IgD-negative memory B cell (primary cell): ENCODE results near the gene NCLN. TPM values are rescaled to one million over a fixed set of nuclear protein-coding genes. Genes with fewer than 3 reads are reported as not detected.
A peak's percentile ranks its signal among the peaks of the same experiment; 100 is the strongest.
"Not testable (repeated sequence)": the region's sequence is repeated elsewhere in the genome, so short reads cannot be mapped to it uniquely, and the experiment has no call there.

Source experiments
- H3K27ac Mint-ChIP-seq, 3 donors: one replicate each; pipeline ENCODE4 v1.8.0; 2020 to 2022; ENCODE audit warnings: mild to moderate bottlenecking in 3 of 3, mixed read lengths in 3 of 3, moderate library complexity in 1 of 3
- H3K27me3 Mint-ChIP-seq: one replicate; pipeline ENCODE4 v1.8.0; 2021; ENCODE audit warnings: mixed read lengths
- H3K36me3 Mint-ChIP-seq: one replicate; pipeline ENCODE4 v1.8.0; 2020; ENCODE audit warnings: mild to moderate bottlenecking, mixed read lengths
- H3K4me1 Mint-ChIP-seq, 3 donors: one replicate each; pipeline ENCODE4 v1.8.0; 2020 to 2022; ENCODE audit warnings: mixed read lengths in 3 of 3, mild to moderate bottlenecking in 1 of 3
- H3K4me3 Mint-ChIP-seq, 4 donors: one replicate each; pipeline ENCODE4 v1.8.0; 2020 to 2022; ENCODE audit warnings: mild to moderate bottlenecking in 4 of 4, mixed read lengths in 4 of 4, moderate library complexity in 3 of 4
- H3K9me3 Mint-ChIP-seq, 3 donors: one replicate each; pipeline ENCODE4 v1.8.0; 2020 to 2021; ENCODE audit warnings: mixed read lengths in 3 of 3, mild to moderate bottlenecking in 1 of 3
- polyA plus RNA-seq: library from polyadenylated mRNA; unstranded; fragments of 300-500 nt; fragmentation: Illumina TruSeq; gene quantifications from one replicate; pipeline ENCODE4 v1.2.3, GENCODE V29; 2021

The NCLN gene
- polyA plus RNA-seq, 1 donor from 2014 or later, result 29.9 TPM

GRCh38 chr19:3150739-3151329 is 34.9 kb upstream of the NCLN start:
- H3K36me3 Mint-ChIP-seq, result no peaks in the 10 kb centered on the region
- no peak overlapping the region for H3K27ac Mint-ChIP-seq
- peaks cover 3% of the 10 kb centered on the region for H3K27me3 Mint-ChIP-seq
- no peak overlapping the region for H3K4me3 Mint-ChIP-seq
- H3K4me1 Mint-ChIP-seq, result peaks cover 0 to 9% (median 8%) of the 10 kb centered on the region in 3 donors
- H3K9me3 Mint-ChIP-seq, result peaks cover 0 to 2% (median 0%) of the 10 kb centered on the region in 3 donors

DNA sequence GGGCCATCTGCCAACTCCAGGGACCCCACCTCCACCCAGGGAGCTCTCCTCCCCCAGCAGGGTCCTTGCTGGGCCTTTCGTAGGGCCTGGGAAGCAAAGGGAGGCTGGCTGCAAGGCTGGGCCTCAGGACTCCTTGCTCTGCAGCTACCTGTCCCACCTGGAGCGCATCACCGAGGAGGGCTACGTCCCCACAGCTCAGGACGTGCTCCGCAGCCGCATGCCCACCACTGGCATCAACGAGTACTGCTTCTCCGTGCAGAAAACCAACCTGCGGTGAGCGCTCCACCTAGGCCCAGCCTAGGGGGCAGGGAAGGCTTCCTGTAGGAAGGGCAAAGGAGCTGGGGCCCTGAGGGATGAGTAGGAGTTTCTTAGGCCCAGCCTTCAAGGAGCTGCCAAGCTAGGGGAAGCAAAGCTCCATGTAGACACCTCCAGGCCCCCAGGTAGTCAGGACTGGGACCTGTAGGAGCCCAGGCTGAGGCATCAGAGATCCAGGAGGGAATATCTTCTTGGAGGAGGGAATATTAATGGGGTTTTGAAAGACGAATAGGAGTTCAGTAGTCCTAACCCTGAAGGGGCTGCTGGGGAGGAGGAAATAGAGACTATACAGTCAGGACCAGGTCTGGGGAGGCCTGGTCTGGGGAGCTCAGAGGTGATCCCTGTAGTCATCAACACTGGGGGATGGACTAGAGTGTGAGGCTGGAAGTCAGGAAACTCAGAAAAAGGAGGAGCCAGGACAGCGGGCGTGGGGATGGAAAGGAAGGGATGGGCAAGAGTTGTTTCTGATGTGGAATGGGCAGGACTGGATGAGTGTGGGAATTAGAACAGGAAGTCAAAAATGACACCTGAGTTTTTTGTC is 33.9 kb upstream of the NCLN start:
- peaks cover 0 to 8% (median 6%) of the 10 kb centered on the region in 3 donors for H3K4me1 Mint-ChIP-seq
- no peaks in the 10 kb centered on the region for H3K36me3 Mint-ChIP-seq
- no peak overlapping the region for H3K27ac Mint-ChIP-seq

GRCh38 chr19:3152419-3152780 is 33.3 kb upstream of the NCLN start:
- Mint-ChIP-seq H3K36me3 (no peaks in the 10 kb centered on the region), H3K27ac (no peak overlapping the region), H3K4me3 (no peak overlapping the region), H3K9me3 (peaks cover 0 to 2% (median 0%) of the 10 kb centered on the region in 3 donors), H3K27me3 (no peaks in the 10 kb centered on the region), H3K4me1 (peaks cover 0 to 8% (median 6%) of the 10 kb centered on the region in 3 donors)

More for the DNA sequence above, 33.9 kb upstream of the NCLN start:
- H3K9me3 Mint-ChIP-seq, result peaks cover 0 to 3% (median 0%) of the 10 kb centered on the region in 3 donors
- no peaks in the 10 kb centered on the region for H3K27me3 Mint-ChIP-seq
- no peak overlapping the region for H3K4me3 Mint-ChIP-seq

DNA sequence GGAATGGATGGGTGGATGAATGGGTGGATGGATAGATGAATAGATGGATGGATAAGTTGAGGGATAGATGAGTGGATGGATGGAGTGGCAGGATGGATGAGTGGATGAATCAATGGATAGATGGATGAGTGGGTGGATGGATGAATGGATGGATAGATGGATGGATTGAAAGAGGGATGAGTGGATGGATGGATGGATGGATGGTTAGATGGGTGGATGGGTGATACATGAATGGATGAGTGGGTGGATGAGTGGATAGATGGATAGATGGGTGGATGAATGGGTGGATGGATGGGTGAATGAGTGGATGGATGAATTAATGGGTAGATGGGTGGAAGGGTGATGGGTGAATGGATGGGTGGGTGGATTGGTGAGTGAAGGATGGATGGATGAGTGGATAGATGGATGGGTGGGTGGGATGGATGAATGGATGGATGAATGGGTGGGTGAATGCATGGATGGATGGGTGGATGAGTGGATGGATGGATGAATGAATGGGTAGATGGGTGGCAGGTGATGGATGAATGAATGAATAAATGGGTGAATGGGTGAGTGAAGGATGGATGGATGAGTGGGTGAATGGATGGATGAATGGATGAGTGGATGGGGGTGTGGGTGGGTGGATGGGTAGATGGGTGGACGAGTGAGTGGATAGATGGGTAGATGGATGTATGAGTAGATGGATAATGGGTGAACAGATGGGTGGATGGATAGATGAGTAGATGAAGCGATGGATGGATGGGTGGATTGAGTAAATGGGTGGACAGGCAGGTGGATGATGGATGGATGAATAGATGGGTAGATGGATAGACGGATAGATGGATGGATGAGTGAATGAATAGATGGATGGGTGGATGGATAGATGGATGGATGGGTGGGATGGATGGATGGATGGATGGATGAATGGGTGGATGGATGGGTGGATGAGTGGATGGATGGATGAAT is 32.2 kb upstream of the NCLN start:
- no peak overlapping the region for H3K27ac Mint-ChIP-seq
- H3K4me1 Mint-ChIP-seq, result peaks cover 0 to 8% (median 6%) of the 10 kb centered on the region in 3 donors
- no peaks in the 10 kb centered on the region for H3K27me3 Mint-ChIP-seq
- no peak overlapping the region for H3K4me3 Mint-ChIP-seq
- H3K9me3 Mint-ChIP-seq, result peaks cover 0 to 2% (median 0%) of the 10 kb centered on the region in 3 donors
- no peaks in the 10 kb centered on the region for H3K36me3 Mint-ChIP-seq

GRCh38 chr19:3154447-3154846 is 31.3 kb upstream of the NCLN start:
- H3K27ac Mint-ChIP-seq, result peak overlapping the region in 1 of 3 donors; percentile 19

DNA sequence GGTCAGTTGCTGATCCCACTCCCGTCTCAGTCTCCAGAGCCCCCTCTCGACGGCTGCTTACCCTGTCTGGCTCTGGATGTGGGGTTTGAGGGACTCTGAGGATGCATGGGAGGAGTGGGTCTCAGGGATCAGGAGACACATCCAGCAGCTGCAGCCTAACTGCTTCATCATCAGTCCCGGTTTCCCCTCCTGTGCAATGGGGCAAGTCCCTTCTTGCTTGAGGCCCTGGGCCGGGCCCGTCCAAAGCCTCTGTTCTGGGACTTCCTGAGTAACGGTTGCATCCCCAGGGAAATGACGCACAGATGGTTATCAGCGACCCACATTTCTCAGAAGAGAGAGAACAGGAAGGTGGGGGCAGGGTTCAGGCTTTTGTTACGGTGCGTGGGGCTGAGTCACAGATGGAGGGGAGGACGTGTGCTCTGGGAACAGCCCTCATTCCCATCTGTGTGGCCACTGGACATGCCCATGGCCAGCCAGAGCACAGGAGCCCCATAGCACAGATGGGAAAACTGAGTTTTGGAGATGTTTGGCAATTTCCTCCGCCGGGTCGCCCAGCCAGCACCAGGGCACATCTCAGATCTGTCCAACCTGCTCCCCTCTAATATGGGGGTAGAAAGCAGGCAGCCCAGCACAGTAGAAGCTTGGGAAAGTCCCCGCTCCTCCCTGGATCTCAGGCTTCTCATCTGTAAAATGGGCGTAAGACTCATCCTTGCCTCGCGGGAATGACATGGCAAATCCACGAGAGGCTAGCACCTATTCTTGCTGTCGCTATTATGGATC is 30.6 kb upstream of the NCLN start:
- peaks cover 0 to 8% (median 5%) of the 10 kb centered on the region in 3 donors for H3K4me1 Mint-ChIP-seq
- H3K27ac Mint-ChIP-seq, result peak overlapping the region in 2 of 3 donors; percentile 19 to 59
- H3K27me3 Mint-ChIP-seq, result no peaks in the 10 kb centered on the region
- H3K9me3 Mint-ChIP-seq, result peaks cover 0 to 2% (median under 1%) of the 10 kb centered on the region in 3 donors
- H3K4me3 Mint-ChIP-seq, result peak overlapping the region in 3 of 4 donors; percentile 41 to 81 (median 46)
- no peaks in the 10 kb centered on the region for H3K36me3 Mint-ChIP-seq

More at GRCh38 chr19:3154447-3154846, 31.3 kb upstream of the NCLN start:
- H3K27me3 Mint-ChIP-seq, H3K4me3 Mint-ChIP-seq, H3K36me3 Mint-ChIP-seq, H3K9me3 Mint-ChIP-seq, H3K4me1 Mint-ChIP-seq: not testable (repeated sequence)

- Mint-ChIP-seq H3K27me3 (no peaks in the 10 kb centered on the region), H3K4me3 (no peak overlapping the region), H3K9me3 (peaks cover 0 to 3% (median 2%) of the 10 kb centered on the region in 3 donors), H3K27ac (peak overlapping the region in 1 of 3 donors; percentile 62), H3K36me3 (no peaks in the 10 kb centered on the region), H3K4me1 (peaks cover 0 to 8% (median 5%) of the 10 kb centered on the region in 3 donors)
Observed at GRCh38 chr19:3157096-3157845, 28.5 kb upstream of the NCLN start.

- Mint-ChIP-seq H3K27ac (no peak overlapping the region), H3K27me3 (peaks cover 2% of the 10 kb centered on the region), H3K9me3 (peaks cover 0 to 3% (median 2%) of the 10 kb centered on the region in 3 donors), H3K36me3 (no peaks in the 10 kb centered on the region), H3K4me3 (no peak overlapping the region), H3K4me1 (peaks cover 6 to 15% (median 9%) of the 10 kb centered on the region in 3 donors)
Observed at GRCh38 chr19:3159565-3159964, 26.2 kb upstream of the NCLN start.

- H3K4me1 Mint-ChIP-seq, result peaks cover 5 to 10% (median 7%) of the 10 kb centered on the region in 3 donors
- H3K9me3 Mint-ChIP-seq, result peaks cover 0 to 3% (median 2%) of the 10 kb centered on the region in 3 donors
- no peaks in the 10 kb centered on the region for H3K36me3 Mint-ChIP-seq
- H3K4me3 Mint-ChIP-seq, result no peak overlapping the region
- peaks cover 2% of the 10 kb centered on the region for H3K27me3 Mint-ChIP-seq
- H3K27ac Mint-ChIP-seq, result no peak overlapping the region
Observed at GRCh38 chr19:3160219-3160618, 25.5 kb upstream of the NCLN start.

DNA sequence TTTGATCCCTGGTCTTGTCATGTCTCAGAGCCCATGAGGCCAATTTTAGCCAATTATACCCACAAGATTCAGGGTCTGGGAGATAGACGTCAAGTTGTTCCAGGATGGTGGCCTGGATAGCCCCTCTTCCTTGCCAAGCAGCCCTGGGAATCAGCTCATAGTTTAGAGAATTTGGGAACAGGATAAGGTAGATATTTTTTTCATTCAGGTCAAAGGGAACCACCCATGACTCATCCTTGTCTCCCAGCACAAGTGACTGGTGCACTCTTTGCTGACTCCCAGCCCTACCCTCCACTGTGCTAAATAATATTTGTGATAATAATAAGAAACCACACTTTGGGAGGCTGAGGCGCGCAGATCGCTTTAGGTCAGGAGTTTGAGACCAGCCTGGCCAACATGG is 24.3 kb upstream of the NCLN start:
- Mint-ChIP-seq H3K36me3 (no peaks in the 10 kb centered on the region), H3K9me3 (peaks cover 0 to 3% (median 0%) of the 10 kb centered on the region in 3 donors), H3K4me1 (peaks cover 9 to 12% (median 12%) of the 10 kb centered on the region in 3 donors), H3K4me3 (no peak overlapping the region), H3K27ac (no peak overlapping the region), H3K27me3 (peaks cover 2% of the 10 kb centered on the region)

- Mint-ChIP-seq H3K4me1 (peaks cover 9 to 12% (median 12%) of the 10 kb centered on the region in 3 donors), H3K27ac (no peak overlapping the region), H3K9me3 (peaks cover 0 to 3% (median 0%) of the 10 kb centered on the region in 3 donors), H3K36me3 (no peaks in the 10 kb centered on the region), H3K27me3 (peaks cover 2% of the 10 kb centered on the region), H3K4me3 (peak overlapping the region in 1 of 4 donors; percentile 12)
Observed at GRCh38 chr19:3162418-3163229, 23.1 kb upstream of the NCLN start.

DNA sequence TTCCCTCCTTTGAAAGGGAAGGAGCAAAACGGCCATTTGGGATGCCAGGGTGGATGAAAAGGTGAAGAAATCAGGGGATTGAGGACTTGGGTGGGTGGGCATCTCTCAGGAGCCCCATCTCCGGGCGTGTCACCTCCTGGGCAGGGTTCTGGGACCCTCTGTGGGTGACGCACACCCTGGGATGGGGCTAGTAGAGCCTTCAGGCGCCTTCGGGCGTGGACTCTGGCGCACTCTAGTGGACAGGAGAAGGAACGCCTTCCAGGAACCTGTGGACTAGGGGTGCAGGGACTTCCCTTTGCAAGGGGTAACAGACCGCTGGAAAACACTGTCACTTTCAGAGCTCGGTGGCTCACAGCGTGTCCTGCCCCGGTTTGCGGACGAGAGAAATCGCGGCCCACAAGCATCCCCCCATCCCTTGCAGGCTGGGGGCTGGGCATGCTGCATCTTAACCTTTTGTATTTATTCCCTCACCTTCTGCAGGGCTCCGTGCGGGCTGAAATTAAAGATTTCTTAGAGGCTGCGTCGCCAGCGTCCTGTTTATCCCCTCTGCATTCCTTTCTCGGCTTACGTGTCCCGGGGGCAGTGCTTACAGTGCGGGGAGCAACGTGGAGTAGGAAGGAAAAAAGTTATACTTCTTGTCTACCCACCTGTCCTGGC is 22.4 kb upstream of the NCLN start:
- peak overlapping the region in 3 of 4 donors; percentile 12 to 25 (median 14) for H3K4me3 Mint-ChIP-seq
- peak overlapping the region in 1 of 3 donors; percentile 49 for H3K27ac Mint-ChIP-seq
- H3K27me3 Mint-ChIP-seq, result peaks cover 2% of the 10 kb centered on the region
- H3K36me3 Mint-ChIP-seq, result peaks cover 1% of the 10 kb centered on the region
- peaks cover 0 to 3% (median 0%) of the 10 kb centered on the region in 3 donors for H3K9me3 Mint-ChIP-seq
- peaks cover 9 to 12% (median 12%) of the 10 kb centered on the region in 3 donors for H3K4me1 Mint-ChIP-seq
